GM18526 (cell line): ENCODE data around the gene MRPL33.

Source experiments
- POLR2A ChIP-seq: IDR thresholded peaks from 3 replicates; pipeline ENCODE4 v1.6.1; 2011; ENCODE audit not compliant: insufficient read length; ENCODE audit errors: extremely low read depth

The MRPL33 gene

GRCh38 chr2:27814758-27815157 lies 43.2 kb downstream of the MRPL33 start:
- no peak for TF ChIP-seq POLR2A

- TF ChIP-seq POLR2A = no peak
These were observed 44.4 kb downstream of the MRPL33 start for GRCh38 chr2:27815860-27816438.

GRCh38 chr2:27822049-27822448 lies 50.5 kb downstream of the MRPL33 start:
- TF ChIP-seq POLR2A = no peak

GRCh38 chr2:27823135-27823534 lies 51.6 kb downstream of the MRPL33 start:
- no peak for TF ChIP-seq POLR2A

- TF ChIP-seq POLR2A = no peak
These were observed 52.0 kb downstream of the MRPL33 start for GRCh38 chr2:27823569-27823968.

GRCh38 chr2:27824401-27824800 lies 52.9 kb downstream of the MRPL33 start:
- no peak for TF ChIP-seq POLR2A

- no peak for TF ChIP-seq POLR2A
These were observed 56.8 kb downstream of the MRPL33 start for GRCh38 chr2:27828305-27828704.
